DND-41 (cell line): ENCODE results near the gene NRIP1.

Experiments used
- ATAC-seq: fragments of 200-7000 bp; cut with Tn5 transposase; 3 replicates; pipeline ENCODE4 v1.9.1; 2021; ENCODE audit warnings: low read depth; ENCODE audit not compliant: insufficient read depth
- DNase-seq: peaks from one replicate; pipeline ENCODE4 v3.0.0-alpha.2; 2020
- H2AFZ ChIP-seq: 2 replicates; pipeline ENCODE4 v1.6.0; 2012; ENCODE audit warnings: low read depth, low read length
- H3K27ac ChIP-seq: 2 replicates; pipeline ENCODE4 v1.5.1; 2012; ENCODE audit warnings: low read length, inconsistent platforms
- H3K27me3 ChIP-seq: fragments of 200-600 bp; sonication (generic); 2 replicates; pipeline ENCODE4 v1.6.0; 2012; ENCODE audit warnings: low read length, mild to moderate bottlenecking, inconsistent platforms; ENCODE audit not compliant: insufficient read depth, poor library complexity
- H3K36me3 ChIP-seq: 2 replicates; pipeline ENCODE4 v1.5.1; 2012; ENCODE audit warnings: low read length, inconsistent platforms; ENCODE audit not compliant: insufficient read depth
- H3K4me1 ChIP-seq: 2 replicates; pipeline ENCODE4 v1.5.1; 2012; ENCODE audit warnings: mild to moderate bottlenecking, low read length; ENCODE audit not compliant: insufficient read depth
- H3K4me2 ChIP-seq: 2 replicates; pipeline ENCODE4 v1.6.0; 2012; ENCODE audit warnings: mild to moderate bottlenecking, moderate library complexity, low read length, inconsistent platforms; ENCODE audit not compliant: insufficient read depth
- H3K4me3 ChIP-seq, 2 experiments: fragments of 200-600 bp in 1 of 2; shearing (Covaris generic) in 1 of 2; 2 replicates each; pipeline ENCODE4 v1.5.1; 2012 to 2016; ENCODE audit warnings: inconsistent platforms in 2 of 2, low read length in 2 of 2, mild to moderate bottlenecking in 2 of 2, low read depth in 1 of 2, moderate library complexity in 1 of 2
- H3K79me2 ChIP-seq: 2 replicates; pipeline ENCODE4 v1.6.0; 2012; ENCODE audit warnings: low read length, inconsistent platforms; ENCODE audit not compliant: insufficient read depth
- H3K9ac ChIP-seq: 2 replicates; pipeline ENCODE4 v1.6.0; 2012; ENCODE audit warnings: low read depth, mild to moderate bottlenecking, inconsistent platforms, low read length, moderate library complexity
- H3K9me3 ChIP-seq: 2 replicates; pipeline ENCODE4 v1.5.1; 2012; ENCODE audit warnings: low read length, moderate library complexity, mild to moderate bottlenecking, inconsistent platforms; ENCODE audit not compliant: insufficient read depth, severe bottlenecking
- H4K20me1 ChIP-seq: 2 replicates; pipeline ENCODE4 v1.6.0; 2012; ENCODE audit warnings: low read length; ENCODE audit not compliant: insufficient read depth
- EZH2 ChIP-seq: IDR thresholded peaks from 3 replicates; pipeline ENCODE4 v1.6.1; 2012; ENCODE audit warnings: borderline replicate concordance, low read depth, mild to moderate bottlenecking, moderate library complexity, low read length, inconsistent platforms; ENCODE audit not compliant: severe bottlenecking
- TF ChIP-seq, protein P1 (sequence below): IDR thresholded peaks from 2 replicates; pipeline ENCODE4 v1.5.1; 2012; ENCODE audit warnings: borderline replicate concordance, low read length, moderate library complexity, mild to moderate bottlenecking; ENCODE audit not compliant: poor library complexity, severe bottlenecking; ENCODE audit errors: extremely low read depth

The NRIP1 gene

DNA sequence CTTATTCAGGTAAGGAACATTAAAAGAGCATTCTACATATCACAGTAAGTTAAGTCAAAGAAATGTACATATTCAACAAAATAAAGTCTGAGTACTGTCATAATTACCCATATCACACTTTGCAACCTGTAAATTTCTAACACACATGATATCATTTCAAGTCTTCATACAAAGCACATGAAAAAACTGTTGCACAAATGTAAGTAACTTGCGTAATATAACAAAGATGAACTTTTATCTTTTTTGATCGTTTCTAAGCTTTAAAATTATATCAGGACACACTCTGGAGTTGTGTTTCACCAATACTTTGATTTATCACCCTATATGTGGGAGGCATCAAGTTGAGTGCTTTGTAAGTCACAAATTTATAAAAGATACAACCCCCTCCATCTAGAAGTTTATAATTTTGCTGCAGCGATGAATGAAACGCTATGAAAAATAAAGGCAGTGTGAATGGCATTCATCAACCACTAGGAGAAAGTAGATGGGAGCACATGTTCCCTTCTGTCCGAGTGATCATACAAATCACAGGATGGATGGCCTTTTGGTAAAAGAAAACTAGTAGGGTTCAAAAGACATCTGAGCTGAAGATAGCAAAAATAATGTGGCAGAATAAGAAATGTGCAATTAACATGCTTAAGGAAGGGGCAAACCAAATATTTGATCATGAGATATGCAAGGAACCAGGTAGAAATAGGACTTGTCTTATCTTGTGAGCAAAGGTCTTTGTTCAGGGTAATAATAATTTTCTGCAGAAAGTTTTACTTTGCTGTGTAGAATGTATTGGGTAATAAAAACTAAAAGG is 27.5 kb downstream of the NRIP1 start:
- Histone ChIP-seq H3K4me1 (peaks cover 8% of the 10 kb centered on the region; the same call in 1 of the 2 replicates), H3K27ac (no peak overlapping the region), H3K9me3 (no peaks in the 10 kb centered on the region), H4K20me1 (peaks cover 4% of the 10 kb centered on the region; the same call in 1 of the 2 replicates), H3K4me3 (no peak overlapping the region), H3K79me2 (peaks cover 83% of the 10 kb centered on the region), H2AFZ (no peak overlapping the region), H3K36me3 (peaks cover 6% of the 10 kb centered on the region), H3K27me3 (no peaks in the 10 kb centered on the region), H3K9ac (no peak overlapping the region), H3K4me2 (no peak overlapping the region)
- ATAC-seq (no peak), DNase-seq (no peak)
- TF ChIP-seq, protein P1, sequence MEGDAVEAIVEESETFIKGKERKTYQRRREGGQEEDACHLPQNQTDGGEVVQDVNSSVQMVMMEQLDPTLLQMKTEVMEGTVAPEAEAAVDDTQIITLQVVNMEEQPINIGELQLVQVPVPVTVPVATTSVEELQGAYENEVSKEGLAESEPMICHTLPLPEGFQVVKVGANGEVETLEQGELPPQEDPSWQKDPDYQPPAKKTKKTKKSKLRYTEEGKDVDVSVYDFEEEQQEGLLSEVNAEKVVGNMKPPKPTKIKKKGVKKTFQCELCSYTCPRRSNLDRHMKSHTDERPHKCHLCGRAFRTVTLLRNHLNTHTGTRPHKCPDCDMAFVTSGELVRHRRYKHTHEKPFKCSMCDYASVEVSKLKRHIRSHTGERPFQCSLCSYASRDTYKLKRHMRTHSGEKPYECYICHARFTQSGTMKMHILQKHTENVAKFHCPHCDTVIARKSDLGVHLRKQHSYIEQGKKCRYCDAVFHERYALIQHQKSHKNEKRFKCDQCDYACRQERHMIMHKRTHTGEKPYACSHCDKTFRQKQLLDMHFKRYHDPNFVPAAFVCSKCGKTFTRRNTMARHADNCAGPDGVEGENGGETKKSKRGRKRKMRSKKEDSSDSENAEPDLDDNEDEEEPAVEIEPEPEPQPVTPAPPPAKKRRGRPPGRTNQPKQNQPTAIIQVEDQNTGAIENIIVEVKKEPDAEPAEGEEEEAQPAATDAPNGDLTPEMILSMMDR, result no peak
- no peak for TF ChIP-seq EZH2

DNA sequence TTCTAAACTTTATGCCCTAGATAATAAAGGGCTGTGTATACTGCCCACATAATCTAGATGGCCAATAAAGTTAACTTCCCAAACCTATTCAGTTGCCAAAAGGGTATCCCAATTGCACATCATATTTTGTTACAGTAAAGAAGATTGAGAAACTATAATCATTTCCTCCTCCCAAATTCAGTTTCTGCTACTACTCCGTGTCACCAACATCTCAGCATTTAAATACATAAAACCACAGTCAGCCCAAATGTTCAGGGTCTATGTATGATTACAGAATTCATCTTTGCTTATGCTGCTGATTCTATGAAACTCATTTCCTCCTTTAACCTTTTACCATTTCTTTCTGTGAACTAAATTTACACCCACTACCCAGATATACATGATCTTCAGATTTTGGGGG is 28.6 kb downstream of the NRIP1 start:
- no peak for DNase-seq

DNA sequence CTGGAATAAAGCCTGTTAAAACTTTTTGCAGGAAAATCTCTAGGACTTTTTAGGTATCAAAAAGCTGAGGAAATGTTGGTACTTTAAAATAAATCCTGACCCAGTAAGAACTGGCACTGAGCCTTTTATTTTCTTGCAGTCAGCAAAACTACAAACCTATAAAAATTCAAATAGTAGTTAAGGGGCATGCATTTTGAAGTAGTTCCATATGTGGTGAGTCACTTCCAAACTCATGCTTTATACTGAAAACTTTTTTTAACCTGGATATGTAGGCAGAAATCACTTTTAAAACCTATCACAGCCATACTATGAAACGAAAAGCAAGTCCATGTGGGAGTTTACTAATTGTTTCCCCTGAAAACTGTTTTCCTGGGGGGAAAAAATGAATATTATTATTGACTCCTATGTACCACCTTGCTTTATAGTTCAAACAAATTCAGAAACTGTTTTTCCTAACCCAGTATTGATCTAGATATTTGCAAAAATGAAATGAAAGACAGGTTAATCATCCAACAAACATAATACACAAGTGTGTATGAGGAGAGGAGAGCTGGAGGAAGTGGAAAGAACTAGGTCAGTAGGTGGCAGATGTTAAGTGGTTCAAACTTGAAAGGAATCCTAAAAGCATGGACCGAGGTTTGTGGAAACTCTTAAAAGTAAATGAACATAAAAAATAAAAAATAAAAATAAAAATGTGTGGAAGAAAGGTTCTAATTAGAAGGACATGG is 30.5 kb downstream of the NRIP1 start:
- Histone ChIP-seq H3K36me3 (peaks cover 8% of the 10 kb centered on the region; the same call in 1 of the 2 replicates), H3K9me3 (no peaks in the 10 kb centered on the region), H3K9ac (no peak overlapping the region), H3K4me3 (no peak overlapping the region), H3K4me1 (peaks cover 8% of the 10 kb centered on the region; the same call in 1 of the 2 replicates), H3K27me3 (no peaks in the 10 kb centered on the region), H2AFZ (no peak overlapping the region), H3K79me2 (peaks cover 76% of the 10 kb centered on the region), H3K4me2 (no peak overlapping the region), H4K20me1 (no peaks in the 10 kb centered on the region; the same call in 1 of the 2 replicates), H3K27ac (0 out of 2 replicates have a peak overlapping the region, but pooled peaks have one; percentile 38)
- DNase-seq (no peak), ATAC-seq (peak; percentile 91)
- TF ChIP-seq, protein P1, result peak; percentile 9
- no peak for TF ChIP-seq EZH2

More for the DNA sequence above, 28.6 kb downstream of the NRIP1 start:
- H3K79me2 ChIP-seq, result peaks cover 83% of the 10 kb centered on the region
- no peak for ATAC-seq
- TF ChIP-seq EZH2, result no peak
- TF ChIP-seq, protein P1, result no peak
- H3K27me3 ChIP-seq, result no peaks in the 10 kb centered on the region
- H3K27ac ChIP-seq, result no peak overlapping the region
- H3K9ac ChIP-seq, result no peak overlapping the region
- H3K36me3 ChIP-seq, result peaks cover 3% of the 10 kb centered on the region; the same call in 1 of the 2 replicates
- H3K9me3 ChIP-seq, result no peaks in the 10 kb centered on the region
- no peak overlapping the region for H3K4me2 ChIP-seq
- H3K4me1 ChIP-seq, result peaks cover 8% of the 10 kb centered on the region; the same call in 1 of the 2 replicates
- H4K20me1 ChIP-seq, result no peaks in the 10 kb centered on the region
- no peak overlapping the region for H2AFZ ChIP-seq
- H3K4me3 ChIP-seq, result no peak overlapping the region
